Cardiac muscle cell (in vitro differentiated cells and primary cell): Measurements from ENCODE around the gene ENTREP1. TPM values are rescaled to one million over a fixed set of nuclear protein-coding genes. Genes with fewer than 3 reads are reported as not detected.

ENCODE experiments used
- DNase-seq, 2 donors: peaks; one replicate each; pipeline versions ENCODE4 v3.0.0 to v3.0.0-alpha.2; 2010 to 2017; ENCODE audit warnings: low read depth in 1 of 2, low spot score in 1 of 2
- H3K27ac ChIP-seq: fragments of 200-600 bp; sonication (generic); 2 replicates; pipeline ENCODE4 v1.5.1; 2016
- H3K27me3 ChIP-seq: fragments of 200-600 bp; sonication (generic); 2 replicates; pipeline ENCODE4 v1.6.0; 2016; ENCODE audit warnings: control low read depth
- H3K36me3 ChIP-seq: fragments of 200-600 bp; sonication (generic); 2 replicates; pipeline ENCODE4 v1.5.1; 2016; ENCODE audit warnings: control low read depth
- H3K4me1 ChIP-seq: fragments of 200-600 bp; sonication (generic); 2 replicates; pipeline ENCODE4 v1.8.1; 2017; ENCODE audit warnings: low read depth, mild to moderate bottlenecking, mixed run types
- H3K4me3 ChIP-seq: fragments of 200-600 bp; sonication (generic); 2 replicates; pipeline ENCODE4 v1.5.1; 2016; ENCODE audit warnings: mild to moderate bottlenecking
- H3K9me3 ChIP-seq: fragments of 200-600 bp; sonication (generic); 2 replicates; pipeline ENCODE4 v1.5.1; 2017; ENCODE audit warnings: low read depth, mild to moderate bottlenecking, control low read depth
- CTCF ChIP-seq: IDR thresholded peaks from 2 replicates; pipeline ENCODE4 v1.5.1; 2012; ENCODE audit warnings: low read depth, mild to moderate bottlenecking, low read length
- polyA plus RNA-seq: library from polyadenylated mRNA; unstranded; fragments of >200 nt; fragmentation: Nextera tagmentation; extraction: Ambion mirVana; gene quantifications from 2 replicates; pipeline ENCODE4 v1.2.1, GENCODE V29; 2016
- total RNA-seq: library from RNA; depleted of rRNA; stranded (reverse); fragments of >200 nt; gene quantifications from 2 replicates; pipeline ENCODE4 v1.2.3, GENCODE V29; 2016

Gene ENTREP1
- total and polyA plus RNA-seq, 2 experiments from 2014 or later: 176 to 180 TPM

- no peak for DNase-seq
- no peaks in the 10 kb centered on the region for H3K27me3 ChIP-seq
- H3K4me3 ChIP-seq: no peak overlapping the region
- no peaks in the 10 kb centered on the region for H3K36me3 ChIP-seq
- peaks cover 30% of the 10 kb centered on the region for H3K4me1 ChIP-seq
- TF ChIP-seq CTCF: no peak
- no peaks in the 10 kb centered on the region for H3K9me3 ChIP-seq
- H3K27ac ChIP-seq: no peak overlapping the region
These were observed 32.9 kb upstream of the ENTREP1 start for GRCh38 chr9:69292078-69292477.

GRCh38 chr9:69293156-69293555 is 31.9 kb upstream of the ENTREP1 start:
- Histone ChIP-seq H3K36me3 (no peaks in the 10 kb centered on the region), H3K9me3 (no peaks in the 10 kb centered on the region), H3K4me3 (no peak overlapping the region), H3K4me1 (peaks cover 41% of the 10 kb centered on the region), H3K27ac (no peak overlapping the region), H3K27me3 (no peaks in the 10 kb centered on the region)
- no peak for TF ChIP-seq CTCF
- no peak for DNase-seq

- H3K36me3 ChIP-seq: no peaks in the 10 kb centered on the region
- H3K27ac ChIP-seq: peak overlapping the region; percentile 99
- no peak for TF ChIP-seq CTCF
- no peak overlapping the region for H3K4me3 ChIP-seq
- H3K27me3 ChIP-seq: no peaks in the 10 kb centered on the region
- H3K9me3 ChIP-seq: no peaks in the 10 kb centered on the region
- peaks cover 60% of the 10 kb centered on the region for H3K4me1 ChIP-seq
- DNase-seq: peak in 1 of 2 donors; percentile 39
These were observed 29.0 kb upstream of the ENTREP1 start for GRCh38 chr9:69295872-69296552.

GRCh38 chr9:69297300-69297980 is 27.6 kb upstream of the ENTREP1 start:
- peak overlapping the region; percentile 99 for H3K27ac ChIP-seq
- peak in 1 of 2 donors; percentile 78 for DNase-seq
- H3K9me3 ChIP-seq: no peaks in the 10 kb centered on the region
- no peaks in the 10 kb centered on the region for H3K36me3 ChIP-seq
- no peak for TF ChIP-seq CTCF
- peaks cover 60% of the 10 kb centered on the region for H3K4me1 ChIP-seq
- H3K27me3 ChIP-seq: no peaks in the 10 kb centered on the region
- no peak overlapping the region for H3K4me3 ChIP-seq

GRCh38 chr9:69299315-69299714 is 25.7 kb upstream of the ENTREP1 start:
- H3K9me3 ChIP-seq: no peaks in the 10 kb centered on the region

More at GRCh38 chr9:69299315-69299714, 25.7 kb upstream of the ENTREP1 start:
- Histone ChIP-seq H3K27me3 (no peaks in the 10 kb centered on the region), H3K4me1 (peaks cover 55% of the 10 kb centered on the region), H3K4me3 (no peak overlapping the region), H3K36me3 (no peaks in the 10 kb centered on the region), H3K27ac (peak overlapping the region; percentile 70)
- no peak for TF ChIP-seq CTCF
- DNase-seq: no peak
